Measurements from ENCODE around the gene ATF7.
"Not testable (repeated sequence)": the region's sequence is repeated elsewhere in the genome, so short reads cannot be mapped to it uniquely, and the experiment has no call there.

GRCh38 chr12:53548354-53548753 is 77.8 kb downstream of the ATF7 start:
- not testable (repeated sequence) for TF ChIP-seq RFX5 (IDR thresholded peaks at IDR 0.05; ENCODE audit: low read length); YY1 (IDR thresholded peaks at IDR 0.05; ENCODE audit: low read depth); CTCF (IDR thresholded peaks at IDR 0.05); EZH2phosphoT487 (IDR thresholded peaks at IDR 0.05; ENCODE audit: borderline replicate concordance, low read depth); SMC3 (IDR thresholded peaks at IDR 0.05; ENCODE audit: low read depth, low read length); MAX (IDR thresholded peaks at IDR 0.05; ENCODE audit: low read depth); EP300 (IDR thresholded peaks at IDR 0.05; ENCODE audit: borderline replicate concordance in 1 of 2, low read depth in 1 of 2, low read length in 1 of 2); POLR2AphosphoS5 (IDR thresholded peaks at IDR 0.05; ENCODE audit: low read depth, low read length); PBX3 (IDR thresholded peaks at IDR 0.05)

Data from SK-N-SH (cell line).